ENCODE data around the gene SLC2A11.

Gene SLC2A11

DNA sequence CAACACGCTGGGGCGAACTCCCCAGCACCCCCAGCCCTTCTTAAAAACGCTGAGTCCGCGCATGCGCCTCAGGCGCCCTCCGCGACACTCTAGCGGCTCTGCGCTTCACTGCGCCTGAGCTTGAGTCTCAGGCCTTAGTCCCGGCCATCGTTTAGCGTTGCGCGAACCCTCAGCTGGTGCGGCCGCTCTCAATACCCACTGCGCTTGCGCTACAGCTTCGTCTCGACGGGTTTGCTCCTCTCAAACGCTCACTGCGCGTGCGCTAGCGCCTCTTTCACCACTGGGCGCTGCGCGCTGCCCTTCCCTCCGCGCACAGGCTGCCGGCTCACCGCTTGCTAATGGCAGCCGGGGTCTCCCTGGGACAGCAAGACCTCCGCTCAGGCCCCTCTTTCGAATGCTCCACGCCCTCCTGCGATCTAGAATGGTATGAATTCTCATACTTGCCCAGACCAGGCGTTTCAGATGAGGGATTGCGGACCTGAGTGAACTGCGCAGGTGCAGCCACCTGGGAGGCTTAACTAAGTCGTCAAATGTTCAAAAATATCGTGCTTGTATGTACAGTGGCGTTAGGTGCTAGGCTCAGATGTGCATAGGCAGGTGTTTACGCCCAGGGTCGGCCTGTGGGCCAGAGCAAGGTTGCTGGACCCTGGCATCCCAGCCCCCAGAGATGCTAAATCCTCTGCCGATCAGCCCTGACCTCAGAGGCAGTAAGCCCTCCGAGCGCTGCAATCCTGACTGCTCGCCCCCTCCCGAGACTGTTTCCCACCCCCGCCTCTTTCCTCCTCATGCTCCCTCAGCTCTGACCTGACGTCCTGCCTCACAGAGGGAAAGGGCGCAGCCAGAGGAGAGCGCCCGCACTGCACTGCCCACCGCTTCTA, at the start of gene SLC2A11:
Gene SLC2A11, plus strand, starts transcription at position 270 of the 878 bp plus-strand sequence. Its CDS starts 125 bp downstream, at position 395.
- peak; percentile 98 for DNase-seq (ENCODE audit: low read depth)

DNA sequence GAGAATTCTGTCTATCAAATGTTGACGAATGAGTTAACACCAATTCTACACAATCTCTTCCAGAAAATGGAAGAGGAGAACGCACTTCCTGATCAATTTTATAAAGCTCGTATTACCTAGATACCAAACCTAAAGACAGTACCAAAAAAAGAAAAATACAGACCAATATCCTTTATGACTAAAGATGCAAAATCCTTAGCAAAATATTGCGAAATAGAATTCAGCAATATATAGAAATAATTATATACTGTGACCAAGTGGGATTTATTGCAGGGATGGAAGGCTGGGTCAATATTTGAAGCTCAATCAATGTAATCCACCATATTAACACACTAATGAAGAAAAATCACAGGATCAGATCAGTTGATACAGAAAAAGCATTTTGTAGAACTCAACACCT, 45.3 kb upstream of the SLC2A11 start:
- DNase-seq (ENCODE audit: low read depth) = no peak

GRCh38 chr22:23815541-23816155, 42.0 kb upstream of the SLC2A11 start:
- peak; percentile 66 for DNase-seq (ENCODE audit: low read depth)

- peak; percentile 36 for DNase-seq (ENCODE audit: low read depth)
Observed at GRCh38 chr22:23816156-23816976, 41.3 kb upstream of the SLC2A11 start.

GRCh38 chr22:23817146-23817545, 40.5 kb upstream of the SLC2A11 start:
- no peak for DNase-seq (ENCODE audit: low read depth)

- DNase-seq (ENCODE audit: low read depth) = no peak
Observed at GRCh38 chr22:23818541-23818940, 39.1 kb upstream of the SLC2A11 start.

DNA sequence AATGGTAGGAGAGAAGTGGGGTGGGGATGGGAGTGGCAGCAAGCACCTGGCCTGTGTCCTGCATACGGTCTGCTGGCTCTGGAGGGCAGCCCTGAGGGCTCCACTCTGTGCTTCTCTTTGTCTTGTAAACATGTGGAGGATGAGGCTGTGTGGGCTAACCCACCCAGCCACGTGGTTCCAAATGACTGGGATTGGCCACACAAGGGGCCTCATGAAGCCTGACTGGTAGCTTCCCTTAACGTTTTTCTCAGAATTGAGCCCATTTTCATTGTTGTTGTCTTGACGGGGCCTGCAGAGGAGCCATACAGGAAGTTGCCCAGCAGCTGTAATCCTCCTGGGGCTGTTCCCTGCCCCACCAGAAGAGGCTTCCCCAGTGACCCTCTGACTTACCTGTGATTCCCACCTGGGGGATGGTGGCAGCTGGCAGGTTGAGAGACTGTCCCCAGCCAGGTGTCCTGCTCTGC, 36.9 kb upstream of the SLC2A11 start:
- DNase-seq (ENCODE audit: low read depth) = no peak

- no peak for DNase-seq (ENCODE audit: low read depth)
Observed at GRCh38 chr22:23822101-23822671, 35.5 kb upstream of the SLC2A11 start.

GRCh38 chr22:23823331-23823791, 34.3 kb upstream of the SLC2A11 start:
- peak; percentile 66 for DNase-seq (ENCODE audit: low read depth)

- no peak for DNase-seq (ENCODE audit: low read depth)
Observed at GRCh38 chr22:23824476-23825245, 33.0 kb upstream of the SLC2A11 start.

DNA sequence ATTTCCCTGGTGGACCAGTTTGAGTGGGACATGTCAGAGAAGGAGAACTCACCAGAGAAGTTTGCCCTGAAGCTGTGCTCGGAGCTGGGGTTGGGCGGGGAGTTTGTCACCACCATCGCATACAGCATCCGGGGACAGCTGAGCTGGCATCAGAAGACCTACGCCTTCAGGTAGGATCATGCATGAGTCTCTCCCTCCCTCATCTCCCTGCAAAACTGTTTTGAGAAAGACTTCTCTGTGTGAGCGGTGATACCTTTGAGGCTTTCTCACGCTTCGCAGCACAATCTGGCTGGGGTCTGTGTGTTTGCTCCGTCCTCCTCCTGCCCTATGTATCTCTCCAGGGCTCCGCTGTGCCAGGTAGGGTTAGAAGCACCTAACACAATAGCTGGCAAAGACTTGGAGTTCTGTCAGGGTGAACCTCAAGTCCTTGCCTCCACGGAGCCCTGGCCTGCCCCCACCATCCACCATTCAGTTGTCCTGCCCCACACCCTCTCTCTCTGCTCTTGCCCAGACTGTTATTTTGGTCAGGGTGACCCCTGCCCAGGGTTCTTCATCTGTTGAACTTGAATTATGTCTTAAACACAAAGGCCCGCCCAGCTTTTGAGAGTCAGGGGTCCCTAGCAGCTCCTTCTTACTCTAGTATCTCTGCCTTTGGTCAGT, 32.3 kb upstream of the SLC2A11 start:
- no peak for DNase-seq (ENCODE audit: low read depth)

GRCh38 chr22:23826510-23827350, 30.9 kb upstream of the SLC2A11 start:
- DNase-seq (ENCODE audit: low read depth) = peak; percentile 95

- DNase-seq (ENCODE audit: low read depth) = no peak
Observed at GRCh38 chr22:23827351-23827995, 30.2 kb upstream of the SLC2A11 start.

- no peak for DNase-seq (ENCODE audit: low read depth)
Observed at GRCh38 chr22:23828800-23829680, 28.6 kb upstream of the SLC2A11 start.

- peak; percentile 95 for DNase-seq (ENCODE audit: low read depth)
Observed at GRCh38 chr22:23829845-23830372, 27.8 kb upstream of the SLC2A11 start.

GRCh38 chr22:23831261-23831660, 26.4 kb upstream of the SLC2A11 start:
- DNase-seq (ENCODE audit: low read depth) = no peak

GRCh38 chr22:23831781-23832180, 25.9 kb upstream of the SLC2A11 start:
- no peak for DNase-seq (ENCODE audit: low read depth)
